Fibroblast of lung (primary cell): ENCODE measurements around the gene MPPE1. TPM values are rescaled to one million over a fixed set of nuclear protein-coding genes. Genes with fewer than 3 reads are reported as not detected.
A peak's percentile ranks its signal among the peaks of the same experiment; 100 is the strongest.
"Not testable (repeated sequence)": the region's sequence is repeated elsewhere in the genome, so short reads cannot be mapped to it uniquely, and the experiment has no call there.

Source experiments
- DNase-seq, 2 donors: peaks; one replicate each; pipeline versions ENCODE4 v3.0.0 to v3.0.0-alpha.2; 2010; ENCODE audit warnings: low read depth in 2 of 2
- H2AFZ ChIP-seq: 2 replicates; pipeline ENCODE4 v1.5.1; 2012; ENCODE audit warnings: low read length, control low read depth, inconsistent platforms
- H3K27ac ChIP-seq: 2 replicates; pipeline ENCODE4 v1.5.1; 2011; ENCODE audit warnings: low read length, control low read depth; ENCODE audit not compliant: insufficient read depth
- H3K27me3 ChIP-seq: 2 replicates; pipeline ENCODE4 v1.5.1; 2011; ENCODE audit warnings: mild to moderate bottlenecking, low read length; ENCODE audit not compliant: control insufficient read depth, insufficient read depth
- H3K36me3 ChIP-seq: 2 replicates; pipeline ENCODE4 v1.5.1; 2011; ENCODE audit warnings: low read length; ENCODE audit not compliant: control insufficient read depth, insufficient read depth
- H3K4me1 ChIP-seq: 2 replicates; pipeline ENCODE4 v1.5.1; 2011; ENCODE audit warnings: low read length; ENCODE audit not compliant: control insufficient read depth, insufficient read depth; ENCODE audit errors: extremely low read depth
- H3K4me2 ChIP-seq: 2 replicates; pipeline ENCODE4 v1.5.1; 2011; ENCODE audit warnings: low read length, control low read depth; ENCODE audit not compliant: insufficient read depth; ENCODE audit errors: extremely low read depth
- H3K4me3 ChIP-seq, 4 experiments: fragments of 200-600 bp in 1 of 4; sonication (generic) in 1 of 4; replicated peaks in 1 of 4; 2 replicates each; pipeline ENCODE4 v1.5.1; 2011 to 2016; ENCODE audit warnings: low read length in 4 of 4, low read depth in 3 of 4, mild to moderate bottlenecking in 3 of 4, control low read depth in 2 of 4, inconsistent platforms in 1 of 4, mixed read lengths in 1 of 4; ENCODE audit not compliant: insufficient read depth in 1 of 4; ENCODE audit errors: control extremely low read depth in 1 of 4
- H3K79me2 ChIP-seq: 2 replicates; pipeline ENCODE4 v1.5.1; 2012; ENCODE audit warnings: mild to moderate bottlenecking, low read length, inconsistent platforms; ENCODE audit not compliant: control insufficient read depth, insufficient read depth
- H3K9ac ChIP-seq: 2 replicates; pipeline ENCODE4 v1.5.1; 2011; ENCODE audit warnings: mild to moderate bottlenecking, low read length, control low read depth; ENCODE audit not compliant: insufficient read depth
- H3K9me3 ChIP-seq: 2 replicates; pipeline ENCODE4 v1.5.1; 2012; ENCODE audit warnings: low read depth, low read length; ENCODE audit not compliant: control insufficient read depth, insufficient read depth
- H4K20me1 ChIP-seq: 2 replicates; pipeline ENCODE4 v1.5.1; 2011; ENCODE audit warnings: low read length; ENCODE audit not compliant: control insufficient read depth, insufficient read depth; ENCODE audit errors: extremely low read depth
- EZH2 ChIP-seq: IDR thresholded peaks from 2 replicates; pipeline ENCODE4 v1.5.1; 2012; ENCODE audit warnings: low read length, control low read depth, mild to moderate bottlenecking; ENCODE audit errors: missing control alignments
- polyA plus RNA-seq, 2 donors: library from polyadenylated mRNA; depleted of rRNA in 1 of 2; stranded (reverse) in 1 of 2; unstranded in 1 of 2; fragments of >200 nt; gene quantifications; 2 replicates each; pipeline ENCODE4 v1.2.1, GENCODE V29; 2011 to 2012; ENCODE audit warnings: missing spikeins in 1 of 2
- total RNA-seq: library from RNA; depleted of rRNA; stranded (reverse); fragments of >200 nt; gene quantifications from 2 replicates; pipeline ENCODE4 v1.2.1, GENCODE V29; 2014
- TF ChIP-seq, protein P1 (sequence below), 2 donors: IDR thresholded peaks in 1 of 2; conservative IDR thresholded peaks in 1 of 2; 1 replicate in 1 of 2; 2 replicates in 1 of 2; pipeline ENCODE4 v1.5.1; 2011 to 2012; ENCODE audit warnings: low read length in 2 of 2, control low read depth in 1 of 2, inconsistent platforms in 1 of 2, low read depth in 1 of 2, mild to moderate bottlenecking in 1 of 2

The MPPE1 gene
- total and polyA plus RNA-seq, 2 donors (not counting 1 experiment from before 2014, with no cell fraction given) = 23.3 to 29.7 TPM

DNA sequence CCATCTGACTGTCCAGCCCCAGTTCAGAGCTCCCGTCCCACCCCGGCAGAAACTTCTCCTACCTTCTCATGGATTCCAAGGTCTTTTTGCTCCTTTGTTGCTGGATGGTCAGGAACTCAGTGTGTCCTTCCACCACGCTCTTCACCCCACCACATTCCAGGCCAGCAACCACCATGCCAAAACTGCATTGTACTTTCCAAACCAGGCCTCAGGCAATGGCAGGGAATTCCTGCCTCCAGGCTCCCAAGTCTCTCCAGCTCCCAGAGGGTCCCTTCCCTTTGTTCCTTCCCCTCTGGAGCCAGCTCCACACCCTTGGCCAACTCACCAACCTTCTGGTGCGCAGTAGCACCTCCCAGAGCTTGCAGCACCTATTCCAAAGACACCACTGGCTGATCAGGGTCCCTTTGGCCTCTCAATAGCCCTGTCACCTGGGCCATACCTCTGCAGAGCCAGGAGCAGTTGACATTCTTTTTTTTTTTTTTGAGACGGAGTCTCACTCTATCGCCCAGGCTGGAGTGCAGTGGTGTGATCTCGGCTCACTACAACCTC, 48.8 kb downstream of the MPPE1 start:
- no peak overlapping the region for H3K27ac ChIP-seq

DNA sequence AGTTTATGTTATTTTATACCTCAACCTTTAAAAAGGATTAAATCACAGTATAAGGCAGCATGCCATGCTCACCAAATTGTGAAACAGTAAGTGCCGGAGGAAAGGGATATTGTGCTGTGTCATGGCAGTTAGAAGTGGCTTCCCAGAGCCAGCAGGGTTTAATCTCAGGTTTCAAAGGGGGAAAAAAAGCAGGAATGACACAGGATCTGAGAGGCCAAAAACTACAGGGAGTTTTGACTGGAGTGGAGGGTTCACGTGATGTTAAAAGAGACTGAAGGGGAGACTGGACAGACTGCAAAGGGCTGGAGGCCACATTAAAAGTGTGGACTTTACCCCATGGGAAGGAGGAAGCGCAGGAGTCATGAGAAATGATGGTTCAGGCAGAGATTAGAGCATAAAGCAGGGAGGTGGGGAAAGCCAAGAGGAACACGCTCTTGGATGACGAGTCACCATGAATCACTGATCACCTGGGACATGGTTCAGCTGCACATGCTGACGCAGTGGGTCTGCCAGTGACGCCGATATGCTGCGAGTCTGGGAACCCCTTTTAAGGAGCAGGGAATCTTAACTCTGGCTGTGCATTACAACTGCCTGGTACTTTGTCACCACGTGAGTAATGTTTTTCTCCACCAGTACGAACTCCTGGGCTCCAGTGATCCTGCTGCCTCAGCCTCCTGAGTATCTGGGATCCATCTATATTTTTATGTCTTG, 50.8 kb downstream of the MPPE1 start:
- Histone ChIP-seq H3K79me2 (peaks cover 12% of the 10 kb centered on the region), H3K9ac (peak overlapping the region; percentile 18), H3K4me2 (peak overlapping the region; percentile 86), H3K27ac (peak overlapping the region; percentile 87), H3K4me1 (no peaks in the 10 kb centered on the region), H3K36me3 (no peaks in the 10 kb centered on the region), H3K27me3 (no peaks in the 10 kb centered on the region), H2AFZ (peak overlapping the region; percentile 80), H4K20me1 (no peaks in the 10 kb centered on the region), H3K4me3 (peak overlapping the region in 2 of 4 experiments; percentile 24 to 42), H3K9me3 (no peaks in the 10 kb centered on the region)
- TF ChIP-seq, protein P1, sequence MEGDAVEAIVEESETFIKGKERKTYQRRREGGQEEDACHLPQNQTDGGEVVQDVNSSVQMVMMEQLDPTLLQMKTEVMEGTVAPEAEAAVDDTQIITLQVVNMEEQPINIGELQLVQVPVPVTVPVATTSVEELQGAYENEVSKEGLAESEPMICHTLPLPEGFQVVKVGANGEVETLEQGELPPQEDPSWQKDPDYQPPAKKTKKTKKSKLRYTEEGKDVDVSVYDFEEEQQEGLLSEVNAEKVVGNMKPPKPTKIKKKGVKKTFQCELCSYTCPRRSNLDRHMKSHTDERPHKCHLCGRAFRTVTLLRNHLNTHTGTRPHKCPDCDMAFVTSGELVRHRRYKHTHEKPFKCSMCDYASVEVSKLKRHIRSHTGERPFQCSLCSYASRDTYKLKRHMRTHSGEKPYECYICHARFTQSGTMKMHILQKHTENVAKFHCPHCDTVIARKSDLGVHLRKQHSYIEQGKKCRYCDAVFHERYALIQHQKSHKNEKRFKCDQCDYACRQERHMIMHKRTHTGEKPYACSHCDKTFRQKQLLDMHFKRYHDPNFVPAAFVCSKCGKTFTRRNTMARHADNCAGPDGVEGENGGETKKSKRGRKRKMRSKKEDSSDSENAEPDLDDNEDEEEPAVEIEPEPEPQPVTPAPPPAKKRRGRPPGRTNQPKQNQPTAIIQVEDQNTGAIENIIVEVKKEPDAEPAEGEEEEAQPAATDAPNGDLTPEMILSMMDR (conservative IDR thresholded peaks at IDR 0.05 in 1 of 2, IDR thresholded peaks at IDR 0.05 in 1 of 2; ENCODE audit: low read depth in 1 of 2, low read length in 2 of 2) = no peak
- TF ChIP-seq EZH2 = no peak
- peak; percentile 99 to 100 for DNase-seq

More for the DNA sequence above, 48.8 kb downstream of the MPPE1 start:
- Histone ChIP-seq H3K4me1 (no peaks in the 10 kb centered on the region), H3K4me2 (no peak overlapping the region), H3K9me3 (no peaks in the 10 kb centered on the region), H3K4me3 (no peak overlapping the region), H3K79me2 (no peaks in the 10 kb centered on the region), H3K36me3 (no peaks in the 10 kb centered on the region), H2AFZ (no peak overlapping the region), H3K9ac (no peak overlapping the region), H3K27me3 (no peaks in the 10 kb centered on the region), H4K20me1 (no peaks in the 10 kb centered on the region)
- TF ChIP-seq, protein P1 (conservative IDR thresholded peaks at IDR 0.05 in 1 of 2, IDR thresholded peaks at IDR 0.05 in 1 of 2; ENCODE audit: low read depth in 1 of 2, low read length in 2 of 2) = no peak
- TF ChIP-seq EZH2 = no peak
- DNase-seq = no peak

DNA sequence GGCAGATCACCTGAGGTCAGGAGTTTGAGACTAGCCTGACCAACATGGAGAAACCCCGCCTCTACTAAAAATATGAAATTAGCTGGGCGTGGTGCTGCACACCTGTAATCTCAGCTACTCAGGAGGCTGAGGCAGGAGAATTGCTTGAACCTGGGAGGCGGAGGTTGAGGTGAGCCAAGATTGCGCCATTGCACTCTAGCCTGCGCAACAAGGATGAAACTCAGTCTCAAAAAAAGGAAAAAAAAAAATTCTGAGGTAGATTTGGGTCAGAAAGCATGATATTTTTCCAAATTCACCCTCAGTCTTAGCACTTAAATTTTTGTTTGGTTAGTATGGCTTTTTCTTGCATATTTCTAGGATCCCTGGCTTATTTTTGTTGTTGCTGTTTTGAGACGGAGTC, 53.6 kb downstream of the MPPE1 start:
- H3K4me1 ChIP-seq, H3K9ac ChIP-seq, H3K4me2 ChIP-seq, H2AFZ ChIP-seq, DNase-seq, H3K9me3 ChIP-seq, H3K27ac ChIP-seq, H4K20me1 ChIP-seq, H3K36me3 ChIP-seq, H3K4me3 ChIP-seq, H3K27me3 ChIP-seq: not testable (repeated sequence)
- H3K79me2 ChIP-seq = peaks cover 22% of the 10 kb centered on the region
